Measurements from ENCODE around the gene SLC35G3. TPM values are rescaled to one million over a fixed set of nuclear protein-coding genes. Genes with fewer than 3 reads are reported as not detected.

Gene SLC35G3
- total and polyA plus RNA-seq, 2 experiments from 2014 or later: not detected

DNA sequence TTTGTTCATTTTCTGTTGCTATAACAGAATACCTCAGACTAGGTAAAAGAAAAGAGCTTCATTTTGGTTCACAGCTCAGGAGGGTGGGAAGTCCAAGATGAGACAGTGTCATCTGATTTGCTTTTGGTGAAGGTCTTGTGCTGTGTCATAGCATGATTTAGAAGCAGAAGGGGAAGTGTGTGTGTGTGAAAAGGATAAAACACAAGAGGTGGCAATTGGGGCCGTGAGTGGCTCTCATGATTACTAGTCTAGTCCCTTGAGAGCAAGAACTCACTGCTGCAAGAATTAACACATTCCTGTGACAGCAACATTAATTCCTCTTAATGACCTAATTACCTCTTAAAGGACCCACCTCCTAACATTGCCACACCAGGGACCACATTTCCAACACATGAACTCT, 8.3 kb downstream of the SLC35G3 start:
- H3K4me1 Mint-ChIP-seq: no peaks in the 10 kb centered on the region
- no peaks in the 10 kb centered on the region for H3K79me2 ChIP-seq (replicated peaks; ENCODE audit: insufficient read depth)
- peaks cover 8% of the 10 kb centered on the region for H3K27me3 Mint-ChIP-seq (ENCODE audit: insufficient read depth, low read depth, poor library complexity)
- H3K36me3 Mint-ChIP-seq (ENCODE audit: low read depth): no peaks in the 10 kb centered on the region
- no peak overlapping the region for H3K4me2 ChIP-seq
- H3K36me3 ChIP-seq (ENCODE audit: insufficient read depth): no peaks in the 10 kb centered on the region
- H3K4me3 ChIP-seq: no peak overlapping the region
- no peak overlapping the region for H3K4me3 Mint-ChIP-seq
- H3K9me2 ChIP-seq (ENCODE audit: insufficient read depth): peaks cover 5% of the 10 kb centered on the region; the same call in 1 of the 2 replicates
- H2AFZ ChIP-seq: no peak overlapping the region
- H3F3A ChIP-seq (replicated peaks; ENCODE audit: low read depth): no peaks in the 10 kb centered on the region
- H3K27ac Mint-ChIP-seq: no peak overlapping the region
- no peak for DNase-seq (ENCODE audit: low spot score)
- TF ChIP-seq STAT1 (IDR thresholded peaks at IDR 0.05; ENCODE audit: unreplicated experiment) (no peak), ZNF114 (CRISPR knock-in tag; IDR thresholded peaks at IDR 0.05) (no peak), POLR2AphosphoS5 (IDR thresholded peaks at IDR 0.05; ENCODE audit: low read depth) (no peak), CREB1 (CRISPR knock-in tag; IDR thresholded peaks at IDR 0.05; ENCODE audit: low read depth) (no peak), EZH2phosphoT487 (IDR thresholded peaks at IDR 0.05; ENCODE audit: unreplicated experiment) (no peak)
- TF ChIP-seq, protein P1, sequence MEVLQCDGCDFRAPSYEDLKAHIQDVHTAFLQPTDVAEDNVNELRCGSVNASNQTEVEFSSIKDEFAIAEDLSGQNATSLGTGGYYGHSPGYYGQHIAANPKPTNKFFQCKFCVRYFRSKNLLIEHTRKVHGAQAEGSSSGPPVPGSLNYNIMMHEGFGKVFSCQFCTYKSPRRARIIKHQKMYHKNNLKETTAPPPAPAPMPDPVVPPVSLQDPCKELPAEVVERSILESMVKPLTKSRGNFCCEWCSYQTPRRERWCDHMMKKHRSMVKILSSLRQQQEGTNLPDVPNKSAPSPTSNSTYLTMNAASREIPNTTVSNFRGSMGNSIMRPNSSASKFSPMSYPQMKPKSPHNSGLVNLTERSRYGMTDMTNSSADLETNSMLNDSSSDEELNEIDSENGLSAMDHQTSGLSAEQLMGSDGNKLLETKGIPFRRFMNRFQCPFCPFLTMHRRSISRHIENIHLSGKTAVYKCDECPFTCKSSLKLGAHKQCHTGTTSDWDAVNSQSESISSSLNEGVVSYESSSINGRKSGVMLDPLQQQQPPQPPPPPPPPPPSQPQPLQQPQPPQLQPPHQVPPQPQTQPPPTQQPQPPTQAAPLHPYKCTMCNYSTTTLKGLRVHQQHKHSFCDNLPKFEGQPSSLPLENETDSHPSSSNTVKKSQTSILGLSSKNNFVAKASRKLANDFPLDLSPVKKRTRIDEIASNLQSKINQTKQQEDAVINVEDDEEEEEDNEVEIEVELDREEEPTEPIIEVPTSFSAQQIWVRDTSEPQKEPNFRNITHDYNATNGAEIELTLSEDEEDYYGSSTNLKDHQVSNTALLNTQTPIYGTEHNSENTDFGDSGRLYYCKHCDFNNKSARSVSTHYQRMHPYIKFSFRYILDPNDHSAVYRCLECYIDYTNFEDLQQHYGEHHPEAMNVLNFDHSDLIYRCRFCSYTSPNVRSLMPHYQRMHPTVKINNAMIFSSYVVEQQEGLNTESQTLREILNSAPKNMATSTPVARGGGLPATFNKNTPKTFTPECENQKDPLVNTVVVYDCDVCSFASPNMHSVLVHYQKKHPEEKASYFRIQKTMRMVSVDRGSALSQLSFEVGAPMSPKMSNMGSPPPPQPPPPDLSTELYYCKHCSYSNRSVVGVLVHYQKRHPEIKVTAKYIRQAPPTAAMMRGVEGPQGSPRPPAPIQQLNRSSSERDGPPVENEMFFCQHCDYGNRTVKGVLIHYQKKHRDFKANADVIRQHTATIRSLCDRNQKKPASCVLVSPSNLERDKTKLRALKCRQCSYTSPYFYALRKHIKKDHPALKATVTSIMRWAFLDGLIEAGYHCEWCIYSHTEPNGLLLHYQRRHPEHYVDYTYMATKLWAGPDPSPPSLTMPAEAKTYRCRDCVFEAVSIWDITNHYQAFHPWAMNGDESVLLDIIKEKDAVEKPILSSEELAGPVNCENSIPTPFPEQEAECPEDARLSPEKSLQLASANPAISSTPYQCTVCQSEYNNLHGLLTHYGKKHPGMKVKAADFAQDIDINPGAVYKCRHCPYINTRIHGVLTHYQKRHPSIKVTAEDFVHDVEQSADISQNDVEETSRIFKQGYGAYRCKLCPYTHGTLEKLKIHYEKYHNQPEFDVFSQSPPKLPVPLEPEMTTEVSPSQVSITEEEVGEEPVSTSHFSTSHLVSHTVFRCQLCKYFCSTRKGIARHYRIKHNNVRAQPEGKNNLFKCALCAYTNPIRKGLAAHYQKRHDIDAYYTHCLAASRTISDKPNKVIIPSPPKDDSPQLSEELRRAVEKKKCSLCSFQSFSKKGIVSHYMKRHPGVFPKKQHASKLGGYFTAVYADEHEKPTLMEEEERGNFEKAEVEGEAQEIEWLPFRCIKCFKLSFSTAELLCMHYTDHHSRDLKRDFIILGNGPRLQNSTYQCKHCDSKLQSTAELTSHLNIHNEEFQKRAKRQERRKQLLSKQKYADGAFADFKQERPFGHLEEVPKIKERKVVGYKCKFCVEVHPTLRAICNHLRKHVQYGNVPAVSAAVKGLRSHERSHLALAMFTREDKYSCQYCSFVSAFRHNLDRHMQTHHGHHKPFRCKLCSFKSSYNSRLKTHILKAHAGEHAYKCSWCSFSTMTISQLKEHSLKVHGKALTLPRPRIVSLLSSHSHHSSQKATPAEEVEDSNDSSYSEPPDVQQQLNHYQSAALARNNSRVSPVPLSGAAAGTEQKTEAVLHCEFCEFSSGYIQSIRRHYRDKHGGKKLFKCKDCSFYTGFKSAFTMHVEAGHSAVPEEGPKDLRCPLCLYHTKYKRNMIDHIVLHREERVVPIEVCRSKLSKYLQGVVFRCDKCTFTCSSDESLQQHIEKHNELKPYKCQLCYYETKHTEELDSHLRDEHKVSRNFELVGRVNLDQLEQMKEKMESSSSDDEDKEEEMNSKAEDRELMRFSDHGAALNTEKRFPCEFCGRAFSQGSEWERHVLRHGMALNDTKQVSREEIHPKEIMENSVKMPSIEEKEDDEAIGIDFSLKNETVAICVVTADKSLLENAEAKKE (CRISPR knock-in tag; IDR thresholded peaks at IDR 0.05): no peak
- TF ChIP-seq, protein P2, sequence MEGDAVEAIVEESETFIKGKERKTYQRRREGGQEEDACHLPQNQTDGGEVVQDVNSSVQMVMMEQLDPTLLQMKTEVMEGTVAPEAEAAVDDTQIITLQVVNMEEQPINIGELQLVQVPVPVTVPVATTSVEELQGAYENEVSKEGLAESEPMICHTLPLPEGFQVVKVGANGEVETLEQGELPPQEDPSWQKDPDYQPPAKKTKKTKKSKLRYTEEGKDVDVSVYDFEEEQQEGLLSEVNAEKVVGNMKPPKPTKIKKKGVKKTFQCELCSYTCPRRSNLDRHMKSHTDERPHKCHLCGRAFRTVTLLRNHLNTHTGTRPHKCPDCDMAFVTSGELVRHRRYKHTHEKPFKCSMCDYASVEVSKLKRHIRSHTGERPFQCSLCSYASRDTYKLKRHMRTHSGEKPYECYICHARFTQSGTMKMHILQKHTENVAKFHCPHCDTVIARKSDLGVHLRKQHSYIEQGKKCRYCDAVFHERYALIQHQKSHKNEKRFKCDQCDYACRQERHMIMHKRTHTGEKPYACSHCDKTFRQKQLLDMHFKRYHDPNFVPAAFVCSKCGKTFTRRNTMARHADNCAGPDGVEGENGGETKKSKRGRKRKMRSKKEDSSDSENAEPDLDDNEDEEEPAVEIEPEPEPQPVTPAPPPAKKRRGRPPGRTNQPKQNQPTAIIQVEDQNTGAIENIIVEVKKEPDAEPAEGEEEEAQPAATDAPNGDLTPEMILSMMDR (conservative IDR thresholded peaks at IDR 0.05; ENCODE audit: low read depth in 2 of 2): no peak
- TF ChIP-seq, protein P3, sequence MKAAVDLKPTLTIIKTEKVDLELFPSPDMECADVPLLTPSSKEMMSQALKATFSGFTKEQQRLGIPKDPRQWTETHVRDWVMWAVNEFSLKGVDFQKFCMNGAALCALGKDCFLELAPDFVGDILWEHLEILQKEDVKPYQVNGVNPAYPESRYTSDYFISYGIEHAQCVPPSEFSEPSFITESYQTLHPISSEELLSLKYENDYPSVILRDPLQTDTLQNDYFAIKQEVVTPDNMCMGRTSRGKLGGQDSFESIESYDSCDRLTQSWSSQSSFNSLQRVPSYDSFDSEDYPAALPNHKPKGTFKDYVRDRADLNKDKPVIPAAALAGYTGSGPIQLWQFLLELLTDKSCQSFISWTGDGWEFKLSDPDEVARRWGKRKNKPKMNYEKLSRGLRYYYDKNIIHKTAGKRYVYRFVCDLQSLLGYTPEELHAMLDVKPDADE (IDR thresholded peaks at IDR 0.05): no peak
- H4K20me1 ChIP-seq (replicated peaks; ENCODE audit: insufficient read depth): no peaks in the 10 kb centered on the region
- ATAC-seq: no peak
- H3K9me3 Mint-ChIP-seq: no peaks in the 10 kb centered on the region
- no peaks in the 10 kb centered on the region for H3K27me3 ChIP-seq (ENCODE audit: insufficient read depth)
- no peaks in the 10 kb centered on the region for H3K4me1 ChIP-seq (ENCODE audit: insufficient read depth)
- no peak overlapping the region for H3K27ac ChIP-seq (ENCODE audit: low read depth)
